NCI-H524 treated with DMSO at 0.1 percent for 48 hours (cell line): ENCODE results near the gene TMEM178B.
"Not testable (repeated sequence)": the region's sequence is repeated elsewhere in the genome, so short reads cannot be mapped to it uniquely, and the experiment has no call there.

Source experiments
- DNase-seq: peaks from one replicate; lab custom pipeline; 2025; lab: John Stamatoyannopoulos, UW

TMEM178B gene

DNA sequence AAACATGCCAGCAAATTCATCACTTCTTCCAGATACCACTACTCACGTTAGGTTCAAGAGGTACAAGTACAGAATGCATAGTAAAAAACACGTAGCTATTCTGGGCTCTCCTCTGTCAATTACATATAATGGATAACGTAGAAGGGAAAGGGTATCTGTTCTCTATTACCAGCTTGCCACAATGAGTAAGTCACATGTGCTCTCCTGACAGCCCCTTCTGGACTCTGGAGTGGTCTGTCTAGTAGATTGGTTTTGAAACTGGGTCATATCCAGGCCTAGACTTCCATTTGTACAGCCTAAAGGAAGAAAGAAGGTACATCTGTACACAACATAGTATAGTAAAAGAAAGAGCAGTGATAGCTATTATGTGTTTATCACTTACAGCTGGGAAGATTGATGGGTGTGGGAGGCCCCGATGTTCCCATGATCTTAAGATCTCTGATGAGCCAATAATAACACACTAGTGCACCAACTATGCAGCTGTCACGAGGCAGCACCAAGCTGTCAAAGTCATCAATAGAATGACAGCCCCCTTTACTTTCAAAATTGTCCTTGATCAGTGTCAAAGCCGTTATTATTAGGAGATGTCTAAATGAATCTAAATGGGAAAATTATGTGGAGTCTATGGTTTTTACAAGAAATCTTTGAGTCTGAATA, 315.4 kb downstream of the TMEM178B start:
- DNase-seq: no peak

DNA sequence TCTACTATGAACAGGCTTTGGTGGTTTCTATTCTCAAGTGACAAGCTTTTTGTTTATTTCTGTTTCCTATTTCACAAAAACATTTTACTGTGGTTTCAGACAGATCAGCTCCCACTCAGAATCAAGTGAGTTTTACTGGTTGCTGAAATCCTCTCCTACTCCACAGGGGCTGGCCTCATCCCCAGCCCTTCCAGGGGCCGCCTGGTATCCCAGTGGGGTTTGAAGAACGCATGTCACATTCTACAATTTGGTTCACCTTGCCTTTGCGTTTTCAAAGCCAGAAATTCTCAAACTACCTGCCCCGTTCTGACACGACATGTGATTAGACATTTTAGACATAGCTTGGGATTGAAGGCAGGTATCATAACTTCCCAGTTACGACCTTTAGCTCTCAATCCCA, 316.5 kb downstream of the TMEM178B start:
- no peak for DNase-seq

GRCh38 chr7:141393056-141393455, 319.2 kb downstream of the TMEM178B start:
- no peak for DNase-seq

GRCh38 chr7:141397236-141398163, 323.6 kb downstream of the TMEM178B start:
- no peak for DNase-seq

GRCh38 chr7:141400356-141400755, 326.5 kb downstream of the TMEM178B start:
- DNase-seq: no peak

DNA sequence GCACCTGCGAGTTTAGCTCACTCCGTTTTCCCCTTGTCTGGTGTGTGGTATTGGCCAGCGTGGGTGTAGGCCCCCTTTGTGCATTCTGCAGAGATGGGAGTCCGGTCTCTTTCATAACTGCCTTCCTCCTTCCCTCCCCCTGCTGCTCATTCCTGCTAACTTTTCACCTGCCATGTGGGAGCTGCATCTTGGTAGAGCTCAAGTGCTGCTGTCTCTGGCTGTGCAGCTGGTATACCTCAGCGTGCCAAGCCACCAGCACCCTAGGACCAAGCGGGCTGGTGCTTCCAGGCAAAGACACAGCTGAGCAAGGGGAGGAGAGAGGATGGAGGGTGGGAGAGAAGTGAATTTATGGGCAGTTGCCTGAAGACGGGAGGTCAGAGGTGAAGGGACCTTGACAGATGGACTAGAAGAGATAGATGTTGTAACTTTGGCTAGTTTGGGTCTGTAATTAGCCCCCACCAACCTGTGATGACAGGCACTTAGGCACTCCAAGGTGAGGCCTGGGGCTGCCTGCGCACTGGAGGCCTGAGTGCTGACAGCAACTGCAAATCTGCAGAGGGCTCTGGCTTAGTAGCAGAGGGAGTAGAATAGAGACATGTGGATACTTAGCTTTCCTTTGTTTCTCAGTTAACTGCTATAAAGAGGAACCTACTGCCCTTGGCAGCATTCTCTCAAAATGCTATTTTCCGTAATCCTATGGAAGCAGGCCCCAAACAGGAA, 328.6 kb downstream of the TMEM178B start:
- DNase-seq: no peak

DNA sequence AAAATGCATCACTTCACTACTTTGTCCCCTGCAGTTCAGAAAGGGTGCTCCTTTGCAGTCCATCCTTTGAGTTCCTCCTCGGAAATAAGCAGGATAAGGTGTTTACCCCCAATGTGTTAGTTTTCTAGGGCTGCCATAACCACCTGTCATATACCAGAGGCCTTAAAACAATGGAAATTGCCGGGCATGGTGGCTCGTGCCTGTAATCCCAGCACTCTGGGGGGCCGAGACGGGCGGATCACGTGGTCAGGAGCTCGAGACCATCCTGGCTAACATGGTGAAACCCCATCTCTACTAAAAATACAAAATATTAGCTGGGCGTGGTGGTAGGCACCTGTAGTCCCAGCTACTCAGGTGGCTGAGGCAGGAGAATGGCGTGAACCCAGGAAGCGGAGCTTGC, 330.0 kb downstream of the TMEM178B start:
- not testable (repeated sequence) for DNase-seq

- DNase-seq: no peak
Observed at GRCh38 chr7:141406347-141406746, 332.5 kb downstream of the TMEM178B start.

DNA sequence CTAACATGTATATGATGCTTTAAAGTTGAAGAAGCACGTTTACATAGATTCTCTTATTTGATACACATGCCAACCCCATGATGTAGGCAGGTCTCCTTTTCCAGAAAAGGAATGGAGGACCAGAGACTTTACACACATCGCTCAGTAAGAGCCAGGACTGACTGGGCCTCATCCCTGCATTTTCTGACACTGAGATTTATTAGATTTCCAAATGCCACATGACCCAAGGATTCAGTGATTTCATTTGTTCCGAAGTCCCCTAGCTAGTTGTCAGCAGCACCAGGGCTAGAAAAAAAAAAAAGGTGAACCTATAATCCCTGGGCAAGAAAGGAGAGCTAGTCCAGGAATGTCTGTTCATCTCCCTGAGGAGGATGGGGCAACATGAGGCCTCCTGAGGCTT, 334.0 kb downstream of the TMEM178B start:
- no peak for DNase-seq

- no peak for DNase-seq
Observed at GRCh38 chr7:141408440-141408839, 334.6 kb downstream of the TMEM178B start.

- no peak for DNase-seq
Observed at GRCh38 chr7:141409219-141409618, 335.4 kb downstream of the TMEM178B start.

DNA sequence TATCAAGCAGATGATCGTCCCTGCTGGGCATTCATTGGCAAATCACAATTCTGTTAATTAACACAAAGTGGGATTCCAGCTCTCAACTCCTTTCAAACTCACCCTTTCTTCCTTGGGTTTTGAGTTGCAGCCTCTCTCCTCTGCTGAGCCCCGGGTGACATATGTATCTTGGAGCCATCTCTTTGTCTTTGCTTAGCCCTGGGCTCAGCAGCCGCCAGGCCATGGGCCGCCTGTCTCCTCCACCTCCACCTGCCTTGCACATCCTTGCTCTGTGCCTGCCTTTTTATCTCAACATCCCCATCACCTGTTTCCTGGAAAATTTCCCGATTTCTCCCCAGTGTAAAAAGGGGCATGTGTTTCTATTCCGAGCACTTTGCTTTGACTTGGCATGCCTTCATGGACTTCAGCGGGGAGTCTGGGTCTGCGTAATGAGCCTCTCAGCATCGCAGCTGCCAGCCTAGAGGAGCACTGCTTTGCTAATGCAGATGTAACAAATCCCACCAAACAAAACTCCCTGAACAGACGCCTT, 336.0 kb downstream of the TMEM178B start:
- DNase-seq: no peak

GRCh38 chr7:141410353-141411000, 336.6 kb downstream of the TMEM178B start:
- DNase-seq: no peak

GRCh38 chr7:141411133-141411532, 337.3 kb downstream of the TMEM178B start:
- DNase-seq: no peak

- no peak for DNase-seq
Observed at GRCh38 chr7:141415999-141416398, 342.1 kb downstream of the TMEM178B start.

DNA sequence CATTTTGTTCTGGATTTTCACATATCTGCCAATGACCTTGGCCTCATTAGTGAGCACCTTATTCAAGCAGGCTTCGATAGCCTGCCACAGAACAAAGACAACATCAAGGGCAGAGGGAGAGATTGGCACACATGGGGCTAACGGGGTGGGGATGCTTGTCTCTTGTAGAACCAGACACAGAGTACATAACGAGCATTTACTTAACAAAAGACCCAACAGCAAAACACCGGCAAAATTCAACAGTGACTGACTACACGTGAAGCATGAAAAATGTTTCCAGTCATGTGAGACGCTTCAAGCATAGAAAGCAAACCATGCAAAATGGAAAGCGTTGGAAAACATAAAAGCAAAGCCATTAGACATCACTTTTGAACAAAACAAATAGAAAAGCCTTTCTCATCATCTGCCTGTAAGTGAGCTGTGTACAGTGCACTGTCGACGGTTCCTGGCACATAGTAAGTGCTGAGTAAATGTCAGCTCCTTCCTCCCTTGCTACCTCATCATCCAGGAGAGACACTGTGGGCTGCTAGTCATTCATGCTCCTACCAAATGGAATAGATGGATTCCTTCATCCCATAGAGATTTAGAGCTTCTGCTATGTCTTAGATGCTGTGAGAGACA, 342.9 kb downstream of the TMEM178B start:
- no peak for DNase-seq

GRCh38 chr7:141417506-141417905, 343.6 kb downstream of the TMEM178B start:
- no peak for DNase-seq

GRCh38 chr7:141418066-141418465, 344.2 kb downstream of the TMEM178B start:
- DNase-seq: no peak

DNA sequence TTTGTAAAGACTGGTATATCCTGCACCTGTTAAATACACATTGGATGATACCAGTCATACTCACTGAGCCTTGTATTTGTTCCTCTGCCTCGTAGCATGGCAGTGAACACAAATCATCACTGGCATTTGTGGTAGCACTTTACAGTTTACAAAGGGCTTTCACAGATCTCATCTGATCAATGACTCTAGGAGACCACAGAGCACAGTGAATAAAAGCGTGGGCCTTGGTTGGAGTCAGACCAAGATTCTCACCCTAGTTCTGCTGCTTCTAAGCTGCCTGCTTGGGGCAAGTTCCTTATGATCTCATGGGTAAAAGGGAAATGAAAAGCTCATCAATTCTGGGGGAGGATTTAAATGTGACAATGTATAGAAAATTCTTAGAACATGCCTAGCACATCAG, 347.4 kb downstream of the TMEM178B start:
- DNase-seq: no peak

DNA sequence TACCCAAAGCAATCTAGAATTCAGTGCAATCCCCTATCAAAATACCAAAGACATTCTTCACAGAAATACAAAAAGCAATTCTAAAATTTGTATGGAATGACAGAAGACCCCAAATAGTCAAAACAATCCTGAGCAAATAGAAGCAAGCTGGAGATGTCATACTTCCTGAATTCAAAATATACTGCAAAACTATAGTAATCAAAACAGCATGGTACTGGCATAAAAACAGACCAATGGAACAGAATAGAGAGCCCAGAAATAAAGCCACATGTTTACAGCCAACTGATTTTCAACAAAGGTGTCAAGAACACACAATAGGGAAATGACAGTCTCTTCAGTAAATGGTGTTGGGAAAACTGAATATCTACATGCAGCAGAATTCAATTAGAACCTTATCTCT, 353.3 kb downstream of the TMEM178B start:
- DNase-seq: no peak

DNA sequence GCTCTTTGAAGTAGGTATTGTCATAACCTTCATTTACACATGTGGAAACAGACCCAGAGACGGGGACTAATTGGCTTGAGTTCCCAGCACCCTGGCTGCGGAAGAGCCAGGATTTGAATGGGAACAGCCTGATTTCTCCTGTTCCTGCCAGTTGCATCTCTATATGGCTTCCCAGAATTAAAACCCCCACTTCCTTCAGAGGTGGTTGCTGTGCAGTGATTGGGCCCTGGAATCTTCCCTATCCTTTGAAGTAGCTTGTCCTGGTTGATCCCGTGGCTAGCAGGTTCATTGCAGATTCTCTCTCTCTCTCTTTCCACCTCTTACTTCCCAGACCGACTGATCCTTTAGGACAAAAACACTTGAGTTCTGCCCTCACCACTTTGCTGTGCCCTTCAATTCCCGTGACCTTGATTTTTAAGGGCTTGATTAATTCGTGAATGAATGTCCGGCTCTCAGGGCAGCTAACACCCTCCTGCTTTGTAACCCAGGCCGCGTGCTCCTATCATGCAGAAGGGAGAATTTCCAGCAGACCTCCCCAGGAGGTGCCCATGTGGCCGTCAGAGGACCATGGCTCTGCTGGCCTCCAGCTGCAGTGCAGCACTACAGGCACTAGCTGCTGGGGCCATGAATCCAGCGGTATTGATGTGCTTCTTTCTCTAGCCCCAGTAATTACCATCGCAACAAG, 356.7 kb downstream of the TMEM178B start:
- DNase-seq: no peak
